GM21515 (cell line): ENCODE results near the gene KPNA4.
"Not testable (repeated sequence)": the region's sequence is repeated elsewhere in the genome, so short reads cannot be mapped to it uniquely, and the experiment has no call there.

Source experiments
- ATAC-seq: cut with Tn5 transposase; IDR thresholded peaks from one replicate; pipeline ENCODE4 v1.9.1; 2021; ENCODE audit not compliant: unreplicated experiment

The KPNA4 gene, protein sequence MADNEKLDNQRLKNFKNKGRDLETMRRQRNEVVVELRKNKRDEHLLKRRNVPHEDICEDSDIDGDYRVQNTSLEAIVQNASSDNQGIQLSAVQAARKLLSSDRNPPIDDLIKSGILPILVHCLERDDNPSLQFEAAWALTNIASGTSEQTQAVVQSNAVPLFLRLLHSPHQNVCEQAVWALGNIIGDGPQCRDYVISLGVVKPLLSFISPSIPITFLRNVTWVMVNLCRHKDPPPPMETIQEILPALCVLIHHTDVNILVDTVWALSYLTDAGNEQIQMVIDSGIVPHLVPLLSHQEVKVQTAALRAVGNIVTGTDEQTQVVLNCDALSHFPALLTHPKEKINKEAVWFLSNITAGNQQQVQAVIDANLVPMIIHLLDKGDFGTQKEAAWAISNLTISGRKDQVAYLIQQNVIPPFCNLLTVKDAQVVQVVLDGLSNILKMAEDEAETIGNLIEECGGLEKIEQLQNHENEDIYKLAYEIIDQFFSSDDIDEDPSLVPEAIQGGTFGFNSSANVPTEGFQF

GRCh38 chr3:160565442-160566403 is at the start of gene KPNA4:
Gene KPNA4, minus strand, starts transcription at chr3:160565571. Its CDS starts 289 bp downstream, at chr3:160565282.
- ATAC-seq: peak; percentile 94

- no peak for ATAC-seq
Measured at GRCh38 chr3:160613661-160614060, 48.3 kb upstream of the KPNA4 start.

GRCh38 chr3:160612386-160613075 is 47.2 kb upstream of the KPNA4 start:
- no peak for ATAC-seq

DNA sequence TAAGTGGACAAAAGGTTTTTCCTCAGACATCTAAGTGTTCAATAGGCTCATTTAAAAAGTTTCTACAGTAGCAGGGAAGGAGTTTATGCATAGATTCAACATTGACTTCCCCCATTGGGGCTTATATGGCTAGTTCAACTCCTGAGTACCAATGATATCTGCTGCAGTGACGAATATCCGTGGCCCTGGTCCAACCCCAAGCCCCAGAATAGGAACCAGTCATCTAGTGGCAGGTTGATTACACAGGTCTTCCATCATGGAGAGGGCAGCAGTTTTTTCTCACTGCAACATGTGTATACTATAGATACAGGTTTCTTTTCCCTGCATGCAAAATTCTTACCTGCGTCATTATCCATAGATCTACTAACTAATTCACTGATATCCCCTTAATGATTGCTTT is 45.8 kb upstream of the KPNA4 start:
- no peak for ATAC-seq

DNA sequence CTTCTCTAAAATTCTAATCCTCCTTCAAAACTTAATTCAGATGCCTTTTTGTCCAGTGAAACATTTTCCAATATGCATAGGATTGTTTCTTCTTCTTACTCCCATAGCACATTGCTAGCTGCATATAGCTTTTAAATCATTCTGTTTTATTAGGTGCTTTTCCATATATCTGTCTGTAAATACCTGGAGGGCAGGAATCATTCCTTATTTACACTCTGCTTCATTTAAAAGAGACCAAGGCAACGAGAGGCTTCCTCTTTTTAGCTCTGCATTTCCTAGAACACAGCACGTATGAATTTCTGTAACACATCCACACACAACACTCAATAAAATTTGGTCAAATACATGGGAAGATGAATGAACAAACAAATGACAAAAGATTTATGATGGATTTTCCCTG is 43.5 kb upstream of the KPNA4 start:
- no peak for ATAC-seq

GRCh38 chr3:160607826-160608225 is 42.5 kb upstream of the KPNA4 start:
- no peak for ATAC-seq

DNA sequence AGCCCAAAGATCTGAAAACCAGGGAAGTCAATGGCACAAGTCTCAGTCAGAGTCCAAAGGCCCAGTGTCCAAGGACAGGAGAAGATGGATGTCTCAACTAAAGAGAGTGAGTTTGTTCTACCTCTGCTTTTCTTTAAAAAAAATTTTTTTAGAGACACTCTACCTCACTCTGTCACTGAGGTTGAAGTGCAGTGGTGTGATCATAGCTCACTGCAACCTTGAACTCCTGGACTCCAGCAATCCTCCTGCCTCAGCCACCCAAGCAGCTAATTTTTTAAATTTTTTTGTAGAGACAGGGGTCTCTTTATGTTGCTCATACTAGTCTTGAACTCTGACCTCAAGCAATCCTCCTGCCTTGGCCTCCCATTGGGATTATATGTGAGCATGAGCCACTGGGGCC is 39.9 kb upstream of the KPNA4 start:
- ATAC-seq: no peak

- ATAC-seq: not testable (repeated sequence)
Measured at GRCh38 chr3:160603845-160604244, 38.5 kb upstream of the KPNA4 start.

DNA sequence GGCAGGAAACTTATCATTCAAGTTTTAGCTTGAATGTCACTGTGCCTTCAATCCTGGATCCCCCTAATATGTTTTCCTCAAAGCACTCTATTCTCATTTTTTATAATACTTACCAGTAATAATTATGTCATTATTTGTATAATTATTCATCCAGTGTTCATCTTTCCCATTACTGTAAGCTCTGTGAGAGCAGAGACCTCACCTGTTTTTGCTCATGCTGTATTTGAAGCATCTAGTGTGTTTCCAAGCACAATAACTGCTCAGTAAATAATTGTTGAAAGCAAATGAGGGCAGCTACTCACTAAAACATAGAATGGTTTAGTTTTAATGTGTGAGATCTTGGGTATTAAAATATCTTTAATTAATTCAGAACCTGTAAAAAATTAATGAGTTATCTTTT is 36.9 kb upstream of the KPNA4 start:
- ATAC-seq: no peak

GRCh38 chr3:160601288-160601687 is 35.9 kb upstream of the KPNA4 start:
- ATAC-seq: no peak

GRCh38 chr3:160598865-160599264 is 33.5 kb upstream of the KPNA4 start:
- ATAC-seq: no peak

- no peak for ATAC-seq
Measured at GRCh38 chr3:160588023-160588422, 22.7 kb upstream of the KPNA4 start.

DNA sequence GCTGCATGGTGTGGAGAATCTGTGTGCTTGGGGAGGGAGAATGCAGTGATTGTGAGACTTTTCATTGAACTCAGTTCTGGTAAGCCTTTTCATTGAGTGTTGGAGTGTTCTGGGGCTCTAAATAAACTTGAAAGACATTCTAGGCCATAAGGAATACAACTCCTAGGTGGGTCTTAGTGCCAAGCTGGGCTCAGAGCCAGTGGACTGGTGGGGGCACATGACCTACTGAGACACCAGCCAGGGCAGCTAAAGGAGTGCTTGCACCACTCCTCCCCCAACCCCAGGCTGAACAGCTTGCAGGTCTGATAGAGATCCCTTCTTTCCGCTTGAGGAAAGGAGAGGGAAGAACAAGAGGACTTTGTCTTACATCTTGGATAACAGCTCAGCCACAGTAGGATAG is 21.7 kb upstream of the KPNA4 start:
- ATAC-seq: no peak

GRCh38 chr3:160586679-160587078 is 21.3 kb upstream of the KPNA4 start:
- no peak for ATAC-seq

- no peak for ATAC-seq
Measured at GRCh38 chr3:160583451-160583850, 18.1 kb upstream of the KPNA4 start.

DNA sequence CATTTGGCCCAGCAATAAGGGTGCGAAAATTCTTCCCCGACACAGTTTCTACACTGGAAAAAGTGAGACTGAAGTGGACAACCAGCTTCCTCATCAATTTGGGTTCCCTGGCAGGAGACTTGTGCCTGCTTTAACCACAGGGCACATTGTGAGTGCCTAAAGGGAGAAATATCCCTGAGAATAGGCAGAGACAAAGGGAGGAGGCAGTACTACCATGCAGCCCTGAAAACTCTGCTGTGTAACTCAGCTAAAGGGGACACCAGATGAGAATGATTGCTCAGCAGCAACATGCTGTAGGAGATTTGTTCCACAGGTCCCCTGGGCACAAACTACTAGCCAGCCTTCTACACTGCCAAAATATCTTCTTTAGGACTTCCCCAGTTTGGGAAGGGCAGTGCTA is 15.6 kb upstream of the KPNA4 start:
- no peak for ATAC-seq

DNA sequence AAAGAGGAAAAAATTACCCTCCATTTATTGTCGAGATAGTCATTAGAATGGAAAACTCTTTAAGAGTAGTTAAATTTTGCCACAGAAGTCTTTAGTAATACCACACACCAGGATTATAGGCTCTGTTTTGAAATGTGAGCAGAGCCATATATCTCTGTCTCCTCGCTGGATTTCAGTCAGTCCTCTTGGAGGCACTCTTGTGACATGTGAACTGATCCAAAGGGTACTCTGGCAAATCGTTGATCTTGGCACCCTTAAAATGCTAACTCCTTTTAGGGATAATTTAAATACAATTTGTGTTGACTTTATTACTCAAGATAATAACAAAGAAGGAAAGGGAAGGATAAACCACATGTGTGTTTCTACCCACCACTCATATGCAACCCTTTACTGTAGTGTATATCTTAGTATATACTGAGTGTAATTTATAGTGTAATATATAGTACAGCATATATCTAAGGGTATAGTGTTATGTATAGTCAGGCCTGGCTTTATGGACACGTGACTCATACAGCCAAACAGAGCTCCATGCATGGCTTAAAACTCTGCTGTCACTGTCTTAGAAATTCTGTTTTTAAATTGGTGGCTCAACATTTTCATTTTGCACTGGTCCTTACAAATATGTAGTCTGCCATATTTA is 12.3 kb upstream of the KPNA4 start:
- no peak for ATAC-seq

DNA sequence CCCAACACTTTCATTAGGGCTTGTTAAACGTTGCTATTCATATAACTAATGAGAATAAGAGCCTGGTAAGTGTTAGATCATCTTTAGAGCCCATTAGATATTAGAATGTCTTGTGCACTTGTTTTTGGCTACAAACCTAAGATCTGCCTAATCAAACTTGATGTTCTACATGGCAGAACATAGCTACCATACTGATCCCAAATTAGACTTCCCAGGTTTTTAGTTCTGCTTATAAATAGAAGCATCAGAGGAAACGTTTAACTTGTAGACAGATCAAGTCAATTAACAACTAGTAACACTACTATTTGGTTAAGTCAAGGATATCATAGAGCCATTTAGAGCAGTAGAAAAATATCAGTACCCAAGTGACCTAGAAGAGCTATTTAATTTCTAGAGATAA is 11.7 kb upstream of the KPNA4 start:
- no peak for ATAC-seq

DNA sequence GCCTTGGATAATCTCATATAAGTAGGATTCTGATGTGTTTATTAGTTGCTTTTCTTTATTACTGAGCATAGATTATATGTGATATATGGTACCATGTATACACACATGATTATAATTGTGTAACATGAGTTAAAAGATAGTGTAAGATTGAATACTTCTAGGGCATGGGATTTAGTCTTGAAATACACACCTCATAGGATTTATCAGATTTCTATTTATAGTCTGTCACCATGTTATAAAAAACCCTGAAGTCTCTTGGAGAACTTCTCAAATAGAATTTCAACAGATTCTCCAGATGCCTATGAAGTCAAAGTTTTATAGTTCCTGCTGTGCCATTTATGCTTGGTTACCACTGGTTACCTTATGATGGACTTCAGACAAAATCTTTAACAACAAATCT is 11.2 kb upstream of the KPNA4 start:
- no peak for ATAC-seq

- no peak for ATAC-seq
Measured at GRCh38 chr3:160575589-160575988, 10.2 kb upstream of the KPNA4 start.

DNA sequence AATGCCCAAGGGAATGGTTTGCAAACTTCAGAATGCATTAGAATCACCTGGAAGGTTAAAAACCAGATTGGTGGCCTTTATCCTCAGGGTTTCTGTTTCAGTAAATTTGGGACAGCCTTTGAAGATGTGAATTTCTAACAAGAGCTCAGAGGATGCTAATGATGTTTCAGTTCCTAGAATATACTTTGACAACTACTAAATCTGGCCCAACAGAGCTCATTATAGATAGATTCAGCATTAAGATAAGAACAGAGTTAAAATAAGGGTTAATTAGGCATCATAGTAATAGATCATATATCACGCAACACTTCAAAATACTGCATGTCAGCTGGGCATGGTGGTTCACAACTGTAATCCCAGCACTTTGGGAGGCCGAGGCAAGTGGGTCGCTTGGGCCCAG is 9.3 kb upstream of the KPNA4 start:
- ATAC-seq: no peak
